ENCODE measurements around the gene GAA. TPM values are rescaled to one million over a fixed set of nuclear protein-coding genes. Genes with fewer than 3 reads are reported as not detected.

The GAA gene
- total and polyA plus RNA-seq, 2 of the 8 experiments (the other 6 are each of a cell fraction or from before 2014, with no cell fraction given): 14.8 to 30.0 TPM

DNA sequence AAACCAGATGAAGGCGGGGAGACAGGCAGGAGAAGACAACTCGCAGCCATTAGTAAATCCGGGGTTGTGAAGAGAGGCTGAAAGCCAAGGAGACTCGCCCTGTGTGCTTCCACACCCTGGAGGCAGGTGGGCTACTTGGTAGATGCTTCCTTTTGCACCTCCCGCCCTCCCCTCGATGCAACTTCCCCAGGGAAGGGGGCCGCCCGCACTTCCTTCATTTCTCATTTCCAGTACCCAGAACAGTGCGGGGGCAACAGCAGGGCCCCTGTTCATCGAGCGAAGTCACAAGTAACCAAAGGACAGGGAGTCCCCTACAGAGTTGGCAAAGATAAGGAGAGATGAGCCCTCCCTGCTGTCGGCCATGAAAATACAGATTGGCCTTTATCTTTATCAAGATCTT is 40.0 kb upstream of the GAA start:
- H2BK20ac ChIP-seq (ENCODE audit: low read length): no peak overlapping the region
- H4K20me1 ChIP-seq (replicated peaks in 1 of 2; ENCODE audit: control insufficient read depth in 1 of 2, insufficient read depth in 2 of 2, low read length in 2 of 2): no peaks in the 10 kb centered on the region
- no peak overlapping the region for H3K4me2 ChIP-seq (ENCODE audit: insufficient read depth in 1 of 2, low read depth in 2 of 2, low read length in 2 of 2)
- no peaks in the 10 kb centered on the region for H3K79me1 ChIP-seq (ENCODE audit: low read depth, low read length)
- H3K4ac ChIP-seq (replicated peaks; ENCODE audit: insufficient read length, low read depth, low read length): no peak overlapping the region
- no peak overlapping the region for H4K91ac ChIP-seq (replicated peaks; ENCODE audit: insufficient read length, low read length)
- H2BK5ac ChIP-seq (ENCODE audit: low read depth, low read length): no peak overlapping the region
- H3K9me3 ChIP-seq (ENCODE audit: insufficient read depth in 2 of 2, low read depth in 1 of 2, low read length in 1 of 2): no peaks in the 10 kb centered on the region
- H2BK12ac ChIP-seq (ENCODE audit: low read depth, low read length): no peak overlapping the region
- no peak overlapping the region for H2BK15ac ChIP-seq (ENCODE audit: low read length)
- no peak overlapping the region for H2AFZ ChIP-seq (ENCODE audit: low read length)
- H3K18ac ChIP-seq (ENCODE audit: extremely low read depth, low read length): no peak overlapping the region
- no peak overlapping the region for H3K27ac ChIP-seq (ENCODE audit: low read depth, low read length)
- H3K9ac ChIP-seq (replicated peaks in 1 of 4; ENCODE audit: extremely low read depth in 1 of 4, low read depth in 3 of 4, low read length in 3 of 4): no peak overlapping the region
- H2BK120ac ChIP-seq (replicated peaks; ENCODE audit: low read depth, low read length): no peak overlapping the region
- TF ChIP-seq TBP (IDR thresholded peaks at IDR 0.05; ENCODE audit: low read depth, low read length): no peak
- no peak for TF ChIP-seq GABPA (IDR thresholded peaks at IDR 0.05; ENCODE audit: borderline replicate concordance, insufficient read depth, low read length)
- TF ChIP-seq TAF7 (optimal IDR thresholded peaks at IDR 0.05; ENCODE audit: borderline replicate concordance, low read depth, low read length): no peak
- TF ChIP-seq RBBP5 (IDR thresholded peaks at IDR 0.05; ENCODE audit: borderline replicate concordance, low read depth, low read length): no peak
- no peak for TF ChIP-seq GTF2F1 (IDR thresholded peaks at IDR 0.05; ENCODE audit: borderline replicate concordance, low read depth, low read length)
- TF ChIP-seq, protein P1, sequence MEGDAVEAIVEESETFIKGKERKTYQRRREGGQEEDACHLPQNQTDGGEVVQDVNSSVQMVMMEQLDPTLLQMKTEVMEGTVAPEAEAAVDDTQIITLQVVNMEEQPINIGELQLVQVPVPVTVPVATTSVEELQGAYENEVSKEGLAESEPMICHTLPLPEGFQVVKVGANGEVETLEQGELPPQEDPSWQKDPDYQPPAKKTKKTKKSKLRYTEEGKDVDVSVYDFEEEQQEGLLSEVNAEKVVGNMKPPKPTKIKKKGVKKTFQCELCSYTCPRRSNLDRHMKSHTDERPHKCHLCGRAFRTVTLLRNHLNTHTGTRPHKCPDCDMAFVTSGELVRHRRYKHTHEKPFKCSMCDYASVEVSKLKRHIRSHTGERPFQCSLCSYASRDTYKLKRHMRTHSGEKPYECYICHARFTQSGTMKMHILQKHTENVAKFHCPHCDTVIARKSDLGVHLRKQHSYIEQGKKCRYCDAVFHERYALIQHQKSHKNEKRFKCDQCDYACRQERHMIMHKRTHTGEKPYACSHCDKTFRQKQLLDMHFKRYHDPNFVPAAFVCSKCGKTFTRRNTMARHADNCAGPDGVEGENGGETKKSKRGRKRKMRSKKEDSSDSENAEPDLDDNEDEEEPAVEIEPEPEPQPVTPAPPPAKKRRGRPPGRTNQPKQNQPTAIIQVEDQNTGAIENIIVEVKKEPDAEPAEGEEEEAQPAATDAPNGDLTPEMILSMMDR (IDR thresholded peaks at IDR 0.05; ENCODE audit: control extremely low read depth in 1 of 3, insufficient read depth in 1 of 3, low read depth in 1 of 3, low read length in 3 of 3): no peak
- no peak overlapping the region for H3K23ac ChIP-seq (ENCODE audit: insufficient read length)
- no peak overlapping the region for H4K8ac ChIP-seq (ENCODE audit: extremely low read depth, insufficient read depth, low read length)
- H3K23me2 ChIP-seq (ENCODE audit: low read depth, low read length): no peaks in the 10 kb centered on the region
- H3K4me3 ChIP-seq (ENCODE audit: extremely low read depth in 1 of 4, insufficient read depth in 2 of 4, low read depth in 3 of 4, low read length in 4 of 4): no peak overlapping the region
- CTCF ChIA-PET (ENCODE audit: partially characterized antibody): no interaction called here
- POLR2A ChIA-PET (ENCODE audit: partially characterized antibody): interaction anchor here (1.8 to 2.1 kb wide), 2 partner anchors 11 to 27 kb away, joined by 3 to 4 read pairs; no protein-coding TSS in a partner anchor
- H3K14ac ChIP-seq (ENCODE audit: insufficient read length): no peak overlapping the region
- H3K27me3 ChIP-seq (replicated peaks in 1 of 4; ENCODE audit: control insufficient read depth in 3 of 4, extremely low read depth in 1 of 4, insufficient read depth in 3 of 4, low read length in 3 of 4): no peaks in the 10 kb centered on the region
- no peaks in the 10 kb centered on the region for H3K36me3 ChIP-seq (ENCODE audit: control insufficient read depth in 2 of 4, insufficient read depth in 4 of 4, low read length in 3 of 4)
- no peak overlapping the region for H3K56ac ChIP-seq (replicated peaks; ENCODE audit: insufficient read length, low read depth, low read length)
- H4K5ac ChIP-seq (ENCODE audit: insufficient read length, low read depth, low read length): no peak overlapping the region
- H3K79me2 ChIP-seq (ENCODE audit: control insufficient read depth in 1 of 2, insufficient read depth in 2 of 2, low read length in 2 of 2): no peaks in the 10 kb centered on the region
- no peak for DNase-seq (ENCODE audit: low read depth in 1 of 2, low spot score in 2 of 2)
- 92% methylated on average over 12 of the region's 12 CpGs; no CpG with 5 or more reads in 1 of the 2 experiments for WGBS, 2 experiments (ENCODE audit: extremely low coverage in 1 of 2, insufficient coverage in 1 of 2, insufficient read length in 1 of 2, insufficient replicate concordance in 2 of 2, low coverage in 1 of 2, low lambda C conversion rate in 2 of 2, missing lambda C conversion rate in 1 of 2)
- peaks cover 3 to 11% (median 6%) of the 10 kb centered on the region in 4 experiments; a peak in 6 of 7 replicates for H3K4me1 ChIP-seq (replicated peaks in 1 of 4; ENCODE audit: control insufficient read depth in 3 of 4, insufficient read depth in 4 of 4, low read length in 3 of 4)
- no peak overlapping the region for H2AK5ac ChIP-seq (ENCODE audit: low read depth, low read length)
- FAIRE-seq: no peak
